GM18870 (cell line): ENCODE results near the gene CLCN1.

ENCODE experiments used
- ATAC-seq: cut with Tn5 transposase; IDR thresholded peaks from one replicate; pipeline ENCODE4 v1.9.1; 2021; ENCODE audit warnings: moderate library complexity; ENCODE audit not compliant: unreplicated experiment

CLCN1 gene

GRCh38 chr7:143395187-143396149 lies 79.6 kb downstream of the CLCN1 start:
- no peak for ATAC-seq

GRCh38 chr7:143396182-143396581 lies 80.3 kb downstream of the CLCN1 start:
- ATAC-seq, result no peak

GRCh38 chr7:143396625-143397556 lies 81.0 kb downstream of the CLCN1 start:
- ATAC-seq, result no peak

- no peak for ATAC-seq
These were observed 82.0 kb downstream of the CLCN1 start for GRCh38 chr7:143397710-143398530.

- no peak for ATAC-seq
These were observed 82.7 kb downstream of the CLCN1 start for GRCh38 chr7:143398616-143399015.

GRCh38 chr7:143399151-143399550 lies 83.2 kb downstream of the CLCN1 start:
- ATAC-seq, result no peak

- ATAC-seq, result no peak
These were observed 83.7 kb downstream of the CLCN1 start for GRCh38 chr7:143399642-143400041.

GRCh38 chr7:143401265-143401664 lies 85.4 kb downstream of the CLCN1 start:
- no peak for ATAC-seq
